CD1c-positive myeloid dendritic cell (primary cell): ENCODE results near the gene GPRASP3.
"Not testable (repeated sequence)": the region's sequence is repeated elsewhere in the genome, so short reads cannot be mapped to it uniquely, and the experiment has no call there.

ENCODE experiments used
- DNase-seq: peaks from one replicate; pipeline ENCODE4 v3.0.0-alpha.2; 2016; ENCODE audit errors: extremely low spot score

GPRASP3 gene

GRCh38 chrX:102720237-102721168, at the start of gene GPRASP3:
Gene GPRASP3, plus strand, starts transcription at chrX:102720743. Its CDS starts 28,253 bp downstream, at chrX:102748996.
- peak; percentile 44 for DNase-seq

- no peak for DNase-seq
Measured at GRCh38 chrX:102672856-102673255, 47.7 kb upstream of the GPRASP3 start.

DNA sequence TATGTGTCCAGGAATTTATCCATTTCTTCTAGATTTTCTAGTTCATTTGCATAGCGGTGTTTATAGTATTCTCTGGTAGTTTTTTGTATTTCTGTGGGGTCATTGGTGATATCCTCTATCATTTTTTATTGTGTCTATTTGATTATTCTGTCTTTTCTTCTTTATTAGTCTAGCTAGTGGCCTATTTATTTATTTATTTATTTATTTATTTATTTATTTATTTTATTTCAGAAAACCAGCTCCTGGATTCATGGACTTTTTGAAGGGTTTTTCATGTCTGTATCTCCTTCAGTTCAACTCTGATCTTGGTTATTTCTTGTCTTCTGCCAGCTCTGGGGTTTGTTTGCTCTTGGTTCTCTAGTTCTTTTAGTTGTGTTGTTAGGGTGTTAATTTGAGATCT, 43.1 kb upstream of the GPRASP3 start:
- DNase-seq, result not testable (repeated sequence)

DNA sequence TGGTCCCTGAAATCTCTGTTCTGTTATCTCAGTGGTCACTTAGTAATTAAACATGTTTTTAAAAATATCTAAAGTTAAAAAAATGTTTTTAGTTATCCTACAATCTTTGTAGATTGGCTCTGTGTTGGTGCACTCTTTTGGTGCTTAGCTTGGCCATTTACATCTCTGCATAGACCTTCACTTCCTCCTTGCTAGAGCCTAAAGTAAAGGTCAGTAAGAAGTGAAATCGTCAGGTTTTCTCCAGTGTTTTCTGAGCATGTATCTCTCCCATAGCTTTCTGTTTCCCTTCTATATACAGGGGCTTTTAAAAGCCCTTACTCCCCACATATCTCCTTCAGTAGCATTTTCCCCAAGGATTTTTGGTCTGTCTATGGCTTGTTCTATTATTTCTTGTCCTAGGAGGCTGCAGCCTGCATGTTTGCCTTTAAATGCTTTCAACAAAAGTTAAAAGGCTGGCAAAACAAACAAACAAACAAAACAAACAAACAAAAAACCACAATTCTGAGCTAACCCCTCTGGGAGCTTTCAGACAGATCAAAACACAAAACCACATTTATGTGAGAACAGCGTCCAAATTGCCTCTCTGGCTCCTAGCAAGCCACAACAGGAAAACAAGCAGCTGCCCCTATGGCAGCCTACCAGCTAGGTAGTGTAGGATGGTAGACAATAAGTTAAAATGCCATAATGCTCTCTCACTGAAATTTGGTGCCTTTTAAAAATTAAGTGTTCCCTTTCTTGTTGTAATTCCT, 35.6 kb upstream of the GPRASP3 start:
- DNase-seq, result no peak

- DNase-seq, result no peak
Measured at GRCh38 chrX:102694749-102695148, 25.8 kb upstream of the GPRASP3 start.

DNA sequence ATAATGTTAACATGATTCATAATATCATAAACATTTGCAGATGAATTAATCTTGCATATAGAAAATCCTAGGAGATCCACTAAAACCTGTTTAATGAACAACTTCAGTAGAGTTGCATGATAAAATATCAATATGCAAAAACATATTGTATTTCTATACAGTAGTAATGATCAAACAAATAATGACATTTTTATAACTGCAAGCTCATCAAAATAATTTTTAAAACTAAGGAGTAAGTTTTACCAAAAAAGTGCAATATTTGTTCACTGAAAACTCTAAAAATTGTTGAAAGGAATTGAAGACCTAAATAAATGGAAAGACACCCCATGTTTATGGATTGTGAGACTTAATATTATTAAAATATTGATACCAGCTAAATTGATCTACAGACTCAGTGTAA, 24.2 kb upstream of the GPRASP3 start:
- no peak for DNase-seq

DNA sequence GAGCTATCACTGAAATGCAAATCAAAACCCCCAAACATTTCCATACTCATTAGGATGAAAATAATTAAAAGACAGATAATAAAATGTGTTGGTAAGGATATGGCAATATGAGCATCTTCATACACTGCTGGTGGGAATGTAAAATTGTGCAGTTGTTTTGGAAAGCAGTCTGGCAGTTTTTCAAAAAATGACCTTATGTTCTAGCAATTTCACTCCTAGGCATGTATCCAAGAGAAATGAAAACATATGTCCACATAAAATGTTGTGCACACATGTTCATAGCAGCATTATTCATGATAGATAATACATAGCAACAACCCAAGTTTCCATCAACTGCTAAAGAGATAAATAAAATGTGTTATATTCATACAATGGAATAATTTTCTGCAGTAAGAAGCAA, 23.0 kb upstream of the GPRASP3 start:
- no peak for DNase-seq

- no peak for DNase-seq
Measured at GRCh38 chrX:102708900-102709299, 11.6 kb upstream of the GPRASP3 start.

DNA sequence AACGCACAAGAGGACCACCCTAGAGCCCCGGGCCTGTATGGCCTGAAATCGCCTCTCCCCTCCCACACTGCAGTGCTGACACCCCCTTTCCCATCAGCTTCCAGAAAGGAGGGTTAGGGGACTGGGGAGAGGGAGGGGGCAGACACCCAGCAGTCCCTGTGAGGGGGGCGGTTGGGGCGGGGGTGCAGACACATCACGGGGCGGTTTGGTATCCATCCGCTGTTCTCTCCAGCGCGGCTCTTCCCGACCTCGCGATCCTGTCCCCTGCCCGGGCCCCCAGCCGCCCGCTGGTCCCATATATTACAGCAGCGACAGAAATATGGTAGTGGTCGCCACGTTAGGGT, 8.7 kb upstream of the GPRASP3 start:
- no peak for DNase-seq

DNA sequence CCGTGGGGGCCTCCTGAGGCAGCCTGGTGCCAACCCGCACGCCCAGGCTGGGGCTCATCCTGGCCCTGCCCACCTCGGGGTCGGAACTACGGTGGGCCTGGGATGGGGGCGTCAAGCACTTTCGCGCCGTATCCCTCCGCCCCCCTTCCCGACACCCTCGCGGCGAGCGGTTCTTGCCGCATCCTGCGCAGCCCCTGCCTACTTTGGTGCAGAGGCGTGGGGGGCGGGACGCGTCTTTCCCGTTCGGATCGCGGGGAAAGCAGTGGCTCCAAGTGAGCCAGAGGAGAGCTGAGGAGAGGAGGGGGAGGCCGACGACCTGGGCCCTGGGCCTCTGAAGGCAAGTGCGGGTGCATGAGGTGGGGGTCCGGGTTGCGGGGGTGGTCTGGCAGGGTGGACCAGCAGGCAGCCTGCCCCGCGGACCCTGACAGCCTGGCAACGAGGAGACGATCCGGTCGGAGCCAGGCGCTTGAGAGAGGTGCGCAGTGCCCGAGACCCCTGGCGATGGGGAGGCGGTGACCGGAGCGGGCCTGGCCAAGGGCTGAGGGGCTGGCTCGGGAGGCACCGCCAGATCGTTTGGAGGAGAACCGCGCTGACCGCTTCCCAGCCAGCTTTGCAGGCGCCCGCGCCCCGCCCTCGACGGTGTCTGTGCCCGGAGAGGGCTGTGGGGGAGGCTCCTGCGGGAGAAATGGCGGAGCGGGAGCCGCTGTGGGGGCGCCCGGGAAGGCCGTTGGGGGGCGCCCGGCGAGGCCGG, 8.2 kb upstream of the GPRASP3 start, which contains the start of gene GPRASP2:
TSS of gene GPRASP2 (plus strand) at position 233 of the 751 bp plus-strand sequence. CDS start 2,422 bp downstream, outside the sequence.
- DNase-seq, result peak; percentile 1

- peak; percentile 4 for DNase-seq
Measured at GRCh38 chrX:102712981-102713625, 7.4 kb upstream of the GPRASP3 start.

GRCh38 chrX:102714994-102715393, 5.5 kb upstream of the GPRASP3 start:
- no peak for DNase-seq

DNA sequence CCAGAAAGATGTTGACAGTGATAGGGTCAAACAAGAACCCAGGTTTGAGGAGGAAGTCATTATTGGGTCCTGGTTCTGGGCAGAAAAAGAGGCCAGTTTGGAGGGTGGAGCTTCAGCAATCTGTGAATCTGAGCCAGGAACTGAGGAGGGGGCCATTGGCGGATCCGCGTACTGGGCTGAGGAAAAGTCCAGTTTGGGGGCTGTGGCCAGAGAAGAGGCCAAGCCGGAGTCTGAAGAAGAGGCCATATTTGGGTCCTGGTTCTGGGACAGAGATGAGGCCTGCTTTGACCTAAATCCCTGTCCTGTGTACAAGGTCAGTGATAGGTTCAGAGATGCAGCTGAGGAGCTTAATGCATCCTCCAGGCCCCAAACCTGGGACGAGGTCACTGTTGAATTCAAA, 4.6 kb upstream of the GPRASP3 start:
- DNase-seq, result no peak

DNA sequence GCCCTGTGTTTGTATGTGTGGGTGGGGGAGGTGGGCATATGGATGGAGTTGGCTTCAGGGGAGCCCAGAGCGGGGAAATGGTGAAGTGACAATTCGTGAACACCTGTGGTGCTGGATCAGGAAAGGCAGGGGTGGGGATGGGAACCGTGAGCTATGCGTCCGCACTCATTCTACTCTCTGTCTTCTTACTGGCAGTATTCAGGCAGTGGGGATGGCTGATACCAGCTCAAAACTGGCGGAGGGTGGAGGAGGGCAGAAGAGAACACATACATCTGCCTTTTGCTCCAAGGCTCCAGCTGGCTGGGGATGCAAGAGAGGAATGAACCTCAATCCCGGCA, 595 bp downstream of the GPRASP3 start:
- DNase-seq, result not testable (repeated sequence)

DNA sequence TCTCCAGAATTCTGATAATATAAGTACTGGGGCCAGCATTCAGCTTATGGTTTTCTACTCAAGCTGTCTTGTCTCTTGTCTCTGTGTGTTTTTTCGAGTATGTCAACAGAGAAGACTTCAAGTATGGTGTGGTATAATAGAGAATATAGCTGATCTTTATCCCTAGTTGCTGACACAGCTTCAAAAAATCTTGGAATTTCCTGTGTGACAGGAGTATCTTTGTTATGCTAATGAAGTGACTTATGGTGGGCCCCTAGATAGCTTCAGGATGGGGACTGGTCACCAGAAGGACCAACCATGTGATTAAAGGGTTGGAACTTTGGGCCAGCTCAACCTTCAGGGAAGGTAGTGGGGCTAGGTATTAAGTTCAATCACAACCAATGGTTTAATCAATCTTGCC, 2.9 kb downstream of the GPRASP3 start:
- no peak for DNase-seq

DNA sequence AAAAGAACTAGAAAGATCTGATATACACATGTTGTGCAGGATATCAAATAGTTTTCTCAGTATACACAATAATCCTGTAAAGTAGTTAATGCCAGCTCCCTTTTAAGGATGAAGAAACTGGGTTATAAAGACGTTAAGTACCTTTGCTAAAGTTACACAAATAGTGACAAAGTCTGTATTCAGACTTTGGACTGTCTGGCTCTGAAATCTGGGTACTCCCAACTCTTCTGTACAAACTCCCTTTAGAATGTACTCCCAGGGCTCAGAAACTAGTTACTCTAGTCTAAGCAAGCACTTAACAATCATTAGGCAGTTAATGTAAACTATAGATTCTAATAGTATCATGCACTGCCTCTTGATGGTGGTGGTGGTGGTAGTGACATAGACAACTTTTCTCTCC, 7.2 kb downstream of the GPRASP3 start:
- no peak for DNase-seq

DNA sequence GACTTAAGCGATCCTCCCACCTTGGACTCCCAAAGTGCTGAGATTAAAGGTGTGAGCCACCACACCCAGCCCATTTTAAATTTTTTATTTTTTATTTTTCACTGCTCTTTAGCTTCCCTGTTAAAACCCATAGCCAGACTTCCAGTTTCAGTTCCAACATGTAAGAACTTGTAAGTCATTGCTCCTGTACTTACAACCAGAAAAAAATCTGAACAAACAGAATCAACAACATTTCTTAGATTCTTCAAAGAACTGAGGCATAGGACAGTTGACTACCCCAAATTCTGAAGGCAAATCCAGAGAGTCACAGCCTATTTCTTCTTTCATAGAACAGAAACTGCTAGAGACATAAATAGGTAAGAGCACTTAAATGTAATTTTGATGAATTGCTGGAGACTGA, 8.1 kb downstream of the GPRASP3 start:
- DNase-seq, result no peak

DNA sequence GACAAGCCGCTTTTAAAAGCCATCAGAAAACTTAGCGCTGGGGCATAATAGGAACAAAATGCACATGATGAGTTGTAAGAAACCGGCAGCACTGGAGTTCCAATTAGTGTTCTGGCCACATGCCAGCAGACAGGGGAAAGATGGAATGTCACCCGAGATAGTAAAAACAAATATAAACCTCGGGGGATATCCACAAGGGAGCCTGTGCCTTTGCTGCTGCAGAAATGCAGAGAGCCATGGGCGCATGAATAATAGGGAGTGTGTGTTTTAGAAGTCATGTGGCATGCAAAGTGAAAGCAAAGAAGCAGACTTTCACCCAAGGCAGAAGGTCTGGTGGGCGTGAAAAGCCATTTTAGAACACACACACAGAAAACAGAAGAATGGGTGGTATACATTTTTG, 19.1 kb downstream of the GPRASP3 start:
- DNase-seq, result no peak

DNA sequence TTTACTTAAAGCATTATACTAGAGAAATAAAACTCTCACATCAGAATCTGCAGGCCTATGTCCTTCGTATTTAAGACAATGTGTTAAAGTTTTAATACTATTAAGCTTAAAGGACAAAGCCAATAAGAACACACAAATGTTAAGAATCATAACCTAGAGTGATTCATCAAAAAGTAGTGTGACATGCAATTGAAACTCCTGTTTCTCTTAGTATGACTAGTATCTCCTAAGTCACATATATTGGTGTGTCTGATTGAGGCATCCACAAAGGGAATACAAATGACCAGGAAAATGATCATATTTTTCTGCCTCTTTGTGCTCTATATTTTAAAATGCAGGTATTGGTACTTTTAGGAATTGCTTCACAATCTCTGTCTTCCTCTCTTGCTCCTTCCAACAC, 23.8 kb downstream of the GPRASP3 start:
- DNase-seq, result no peak

DNA sequence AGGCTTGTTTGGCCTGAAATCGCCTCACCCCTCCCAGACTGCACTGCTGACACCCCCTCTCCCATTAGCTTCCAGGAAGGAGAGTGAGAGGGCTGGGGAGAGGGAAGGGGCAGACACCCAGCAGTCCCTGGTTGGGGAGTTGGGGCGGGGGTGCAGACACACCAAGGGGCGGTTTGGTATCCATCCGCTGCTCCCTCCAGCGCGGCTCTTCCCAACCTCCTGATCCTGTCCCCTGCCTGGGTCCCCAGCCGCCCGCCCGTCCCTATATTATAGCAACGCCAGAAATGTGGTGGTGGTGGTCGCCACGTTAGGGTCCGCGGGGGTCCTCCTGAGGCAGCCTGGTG, 24.9 kb downstream of the GPRASP3 start:
- DNase-seq, result no peak

GRCh38 chrX:102745857-102746584, 25.5 kb downstream of the GPRASP3 start:
- DNase-seq, result no peak
